ENCODE measurements around the gene HYKK.
"Not testable (repeated sequence)": the region's sequence is repeated elsewhere in the genome, so short reads cannot be mapped to it uniquely, and the experiment has no call there.

HYKK gene

GRCh38 chr15:78502641-78503040 is 4.7 kb upstream of the HYKK start:
- no peaks in the 10 kb centered on the region for H3K27me3 ChIP-seq (ENCODE audit: control insufficient read depth, insufficient read depth, low read length)
- no peaks in the 10 kb centered on the region for H3K36me3 ChIP-seq (ENCODE audit: control insufficient read depth, insufficient read depth, low read length)
- no peaks in the 10 kb centered on the region for H3K4me1 ChIP-seq
- H3K4me2 ChIP-seq (ENCODE audit: low read length) = no peak overlapping the region
- no peak overlapping the region for H2AFZ ChIP-seq
- no peak overlapping the region for H3K4me3 ChIP-seq (ENCODE audit: low read depth, low read length)
- H3K27ac ChIP-seq = no peak overlapping the region
- no peak overlapping the region for H3K9ac ChIP-seq
- no peaks in the 10 kb centered on the region for H3K9me3 ChIP-seq (ENCODE audit: control insufficient read depth, low read length)
- no peak for TF ChIP-seq CTCF (IDR thresholded peaks at IDR 0.05)
- no peaks in the 10 kb centered on the region for H3K79me2 ChIP-seq

GRCh38 chr15:78507831-78508160 is 419 bp downstream of the HYKK start:
- TF ChIP-seq CTCF (IDR thresholded peaks at IDR 0.05) = no peak
- H3K9me3 ChIP-seq (ENCODE audit: control insufficient read depth, low read length) = no peaks in the 10 kb centered on the region
- no peaks in the 10 kb centered on the region for H3K4me1 ChIP-seq
- H2AFZ ChIP-seq = peak overlapping the region; percentile 78
- H3K79me2 ChIP-seq = no peaks in the 10 kb centered on the region
- H3K27ac ChIP-seq = no peak overlapping the region
- H3K36me3 ChIP-seq (ENCODE audit: control insufficient read depth, insufficient read depth, low read length) = no peaks in the 10 kb centered on the region
- H3K9ac ChIP-seq = no peak overlapping the region
- peak overlapping the region; percentile 90 for H3K4me2 ChIP-seq (ENCODE audit: low read length)
- H3K27me3 ChIP-seq (ENCODE audit: control insufficient read depth, insufficient read depth, low read length) = no peaks in the 10 kb centered on the region
- H3K4me3 ChIP-seq (ENCODE audit: low read depth, low read length) = peak overlapping the region; percentile 61

GRCh38 chr15:78508272-78508671 is 895 bp downstream of the HYKK start:
- no peak overlapping the region for H3K27ac ChIP-seq
- TF ChIP-seq CTCF (IDR thresholded peaks at IDR 0.05) = no peak
- no peaks in the 10 kb centered on the region for H3K9me3 ChIP-seq (ENCODE audit: control insufficient read depth, low read length)
- no peaks in the 10 kb centered on the region for H3K27me3 ChIP-seq (ENCODE audit: control insufficient read depth, insufficient read depth, low read length)
- H2AFZ ChIP-seq = peak overlapping the region; percentile 78
- H3K9ac ChIP-seq = no peak overlapping the region
- peak overlapping the region; percentile 61 for H3K4me3 ChIP-seq (ENCODE audit: low read depth, low read length)
- no peaks in the 10 kb centered on the region for H3K4me1 ChIP-seq
- no peaks in the 10 kb centered on the region for H3K79me2 ChIP-seq
- H3K36me3 ChIP-seq (ENCODE audit: control insufficient read depth, insufficient read depth, low read length) = no peaks in the 10 kb centered on the region
- peak overlapping the region; percentile 90 for H3K4me2 ChIP-seq (ENCODE audit: low read length)

- H3K79me2 ChIP-seq = no peaks in the 10 kb centered on the region
- no peaks in the 10 kb centered on the region for H3K27me3 ChIP-seq (ENCODE audit: control insufficient read depth, insufficient read depth, low read length)
- no peak overlapping the region for H3K4me3 ChIP-seq (ENCODE audit: low read depth, low read length)
- H3K4me1 ChIP-seq = no peaks in the 10 kb centered on the region
- no peak overlapping the region for H3K27ac ChIP-seq
- H3K9ac ChIP-seq = no peak overlapping the region
- no peaks in the 10 kb centered on the region for H3K9me3 ChIP-seq (ENCODE audit: control insufficient read depth, low read length)
- no peak overlapping the region for H2AFZ ChIP-seq
- no peak overlapping the region for H3K4me2 ChIP-seq (ENCODE audit: low read length)
- no peak for TF ChIP-seq CTCF (IDR thresholded peaks at IDR 0.05)
- no peaks in the 10 kb centered on the region for H3K36me3 ChIP-seq (ENCODE audit: control insufficient read depth, insufficient read depth, low read length)
These were observed 2.4 kb downstream of the HYKK start for GRCh38 chr15:78509726-78510312.

GRCh38 chr15:78520035-78520434 is 12.7 kb downstream of the HYKK start:
- not testable (repeated sequence) for H3K36me3 ChIP-seq (ENCODE audit: control insufficient read depth, insufficient read depth, low read length); H3K9me3 ChIP-seq (ENCODE audit: control insufficient read depth, low read length); H3K9ac ChIP-seq; H3K4me1 ChIP-seq; H3K27me3 ChIP-seq (ENCODE audit: control insufficient read depth, insufficient read depth, low read length); H3K4me3 ChIP-seq (ENCODE audit: low read depth, low read length); H3K79me2 ChIP-seq; H2AFZ ChIP-seq; H3K4me2 ChIP-seq (ENCODE audit: low read length); H3K27ac ChIP-seq
